Fibroblast of villous mesenchyme (primary cell): ENCODE data around the gene GLT8D2. TPM values are rescaled to one million over a fixed set of nuclear protein-coding genes. Genes with fewer than 3 reads are reported as not detected.
A peak's percentile ranks its signal among the peaks of the same experiment; 100 is the strongest.

Experiments
- DNase-seq: peaks from one replicate; pipeline ENCODE4 v3.0.0-alpha.2; 2010; ENCODE audit warnings: low read depth
- H3K4me3 ChIP-seq: 2 replicates; pipeline ENCODE4 v1.5.1; 2011; ENCODE audit warnings: low read depth, mild to moderate bottlenecking, low read length
- CTCF ChIP-seq: IDR thresholded peaks from 2 replicates; pipeline ENCODE4 v1.5.1; 2012; ENCODE audit warnings: low read depth, mild to moderate bottlenecking, low read length; ENCODE audit not compliant: insufficient read depth
- total RNA-seq: library from RNA; depleted of rRNA; stranded (reverse); fragments of >200 nt; gene quantifications from 2 replicates; pipeline ENCODE4 v1.2.3, GENCODE V29; 2012

Gene GLT8D2
- total RNA-seq, 1 donor = 51.4 TPM

- TF ChIP-seq CTCF = no peak
Observed at GRCh38 chr12:103960616-103961227, 89.3 kb downstream of the GLT8D2 start.

GRCh38 chr12:103958621-103959020, 91.4 kb downstream of the GLT8D2 start:
- no peak for DNase-seq
- TF ChIP-seq CTCF = no peak
- H3K4me3 ChIP-seq = no peak overlapping the region

More at GRCh38 chr12:103960616-103961227, 89.3 kb downstream of the GLT8D2 start:
- DNase-seq = no peak
- no peak overlapping the region for H3K4me3 ChIP-seq

DNA sequence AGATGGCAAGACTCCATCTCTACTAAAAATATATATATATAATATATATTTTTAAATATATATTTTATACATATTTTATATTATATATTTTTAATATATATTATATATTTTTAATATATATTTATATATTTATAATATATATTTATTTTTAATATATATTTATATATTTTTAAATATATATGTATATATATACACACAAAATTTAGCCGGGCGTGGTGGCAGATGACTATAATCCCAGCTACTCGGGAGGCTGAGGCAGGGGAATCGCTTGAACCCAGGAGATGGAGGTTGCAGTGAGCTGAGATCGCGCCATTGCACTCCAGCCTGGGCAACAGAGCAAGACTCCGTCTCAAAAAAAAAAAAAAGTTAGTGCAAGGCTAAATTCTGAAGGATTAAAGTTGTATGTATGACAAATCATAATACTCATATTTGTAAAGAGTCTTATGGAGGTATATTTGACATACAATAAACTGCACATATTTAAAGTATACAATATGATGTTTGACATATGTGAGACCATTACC, 92.1 kb downstream of the GLT8D2 start:
- DNase-seq = no peak
- TF ChIP-seq CTCF = no peak
- no peak overlapping the region for H3K4me3 ChIP-seq

- no peak for DNase-seq
- H3K4me3 ChIP-seq = peak overlapping the region; percentile 82
- no peak for TF ChIP-seq CTCF
Observed at GRCh38 chr12:103956509-103957027, 93.4 kb downstream of the GLT8D2 start.

DNA sequence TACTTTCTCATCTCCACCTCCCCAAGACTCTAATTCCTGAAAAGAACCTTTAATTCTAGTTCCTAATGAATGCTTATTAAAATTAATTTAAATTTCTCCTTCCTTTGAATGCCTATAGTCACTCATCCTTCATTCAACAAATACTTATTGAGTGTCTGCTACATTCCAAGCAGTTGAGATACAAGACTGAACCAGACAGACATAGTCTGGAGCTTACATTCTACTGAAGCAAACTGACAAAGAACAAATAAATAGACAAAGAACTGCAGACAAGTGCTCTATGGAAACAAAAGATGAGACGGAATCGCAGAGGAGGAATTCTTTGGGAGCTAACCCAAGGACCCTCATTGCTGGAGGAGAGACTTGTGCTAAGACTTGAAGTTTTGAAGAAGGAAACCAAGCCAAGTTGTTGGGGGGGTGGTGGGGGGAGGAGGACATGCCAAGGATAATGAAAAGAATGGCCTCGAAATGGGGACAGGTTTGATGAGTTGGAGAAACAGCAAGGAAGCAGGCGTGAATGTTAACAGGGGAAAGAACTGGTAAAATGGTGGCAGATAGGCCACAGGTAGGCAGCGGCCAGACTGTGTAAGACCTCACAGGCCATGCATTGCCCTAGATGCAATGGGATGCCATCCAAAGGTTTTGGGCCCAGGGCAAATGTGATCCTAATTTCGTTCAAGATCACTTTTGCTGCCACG, 94.0 kb downstream of the GLT8D2 start:
- no peak for TF ChIP-seq CTCF
- no peak for DNase-seq
- H3K4me3 ChIP-seq = peak overlapping the region; percentile 82

DNA sequence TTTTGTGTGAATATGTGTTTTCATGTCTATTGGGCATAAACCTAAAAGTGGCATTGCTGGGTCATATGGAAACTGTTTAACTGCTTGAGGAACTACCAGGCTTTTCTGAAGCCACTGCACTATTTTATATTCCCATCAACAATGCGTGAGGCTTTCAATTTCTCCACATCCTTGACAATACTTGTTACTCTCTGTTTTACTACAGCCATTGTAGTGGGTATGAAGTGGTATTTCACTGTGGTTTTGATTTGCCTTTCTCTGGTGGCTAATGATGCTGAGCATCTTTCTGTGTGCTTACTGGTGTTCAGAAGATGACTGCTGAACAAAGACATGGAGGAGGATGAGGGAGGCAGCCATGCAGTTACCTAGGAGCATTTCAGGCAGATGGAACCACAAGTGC, 97.5 kb downstream of the GLT8D2 start:
- no peak for TF ChIP-seq CTCF
- no peak for DNase-seq
- no peak overlapping the region for H3K4me3 ChIP-seq
